Suprapubic skin (tissue), 4 donors: ENCODE data around the gene TAS1R3. TPM values are rescaled to one million over a fixed set of nuclear protein-coding genes. Genes with fewer than 3 reads are reported as not detected.

Experiments used
- DNase-seq, 2 donors: peaks; one replicate each; pipeline ENCODE4 v3.0.0-alpha.2; 2019; ENCODE audit warnings: low spot score in 2 of 2
- H3K27ac ChIP-seq: fragments of 200-600 bp; sonication (generic); one replicate; pipeline ENCODE4 v1.5.1; 2019
- H3K27me3 ChIP-seq: fragments of 200-600 bp; sonication (generic); one replicate; pipeline ENCODE4 v1.5.1; 2019
- H3K36me3 ChIP-seq: fragments of 200-600 bp; sonication (generic); one replicate; pipeline ENCODE4 v1.5.1; 2019
- H3K4me1 ChIP-seq: fragments of 200-600 bp; sonication (generic); one replicate; pipeline ENCODE4 v1.5.1; 2019
- H3K4me3 ChIP-seq: fragments of 200-600 bp; sonication (generic); one replicate; pipeline ENCODE4 v1.5.1; 2019; ENCODE audit warnings: mild to moderate bottlenecking
- H3K9me3 ChIP-seq: fragments of 200-600 bp; sonication (generic); one replicate; pipeline ENCODE4 v1.5.1; 2019
- CTCF ChIP-seq, 2 donors: fragments of 200-600 bp in 1 of 2; fragments of 450-650 bp in 1 of 2; sonication (generic) in 1 of 2; IDR thresholded peaks; one replicate each; pipeline ENCODE4 v1.5.1; 2016 to 2019; ENCODE audit warnings: antibody characterized with exemption in 2 of 2, mild to moderate bottlenecking in 1 of 2, moderate library complexity in 1 of 2
- EP300 ChIP-seq: sonication (generic); formaldehyde crosslinking; IDR thresholded peaks from one replicate; pipeline ENCODE4 v1.6.1; 2017; ENCODE audit warnings: antibody characterized with exemption
- POLR2A ChIP-seq, 2 donors: fragments of 450-650 bp; IDR thresholded peaks; one replicate each; pipeline ENCODE4 v1.6.1; 2017; ENCODE audit warnings: antibody characterized with exemption in 2 of 2, mild to moderate bottlenecking in 2 of 2, moderate library complexity in 2 of 2
- POLR2AphosphoS5 ChIP-seq, 3 donors: sonication (generic); formaldehyde crosslinking; IDR thresholded peaks; one replicate each; pipeline ENCODE4 v1.6.1; 2017; ENCODE audit warnings: antibody characterized with exemption in 3 of 3
- WGBS: methylation state at CpG from one replicate; pipeline ENCODE4 v1.1.5; 2018; 5-methylcytosine and 5-hydroxymethylcytosine counted together
- total RNA-seq, 4 donors: library from RNA; depleted of rRNA; stranded (reverse); fragments of >200 nt; gene quantifications; one replicate each; pipeline ENCODE4 v1.1.0, GENCODE V29; 2016

The TAS1R3 gene
- total RNA-seq, 4 donors from 2014 or later, result 0.56 to 1.8 (median 0.82) TPM

GRCh38 chr1:1373051-1373814 is 42.2 kb downstream of the TAS1R3 start:
- TF ChIP-seq EP300, result no peak
- TF ChIP-seq CTCF (IDR thresholded peaks at IDR 0.05), result no peak
- TF ChIP-seq POLR2AphosphoS5 (IDR thresholded peaks at IDR 0.05), result no peak
- no peak for TF ChIP-seq POLR2A (IDR thresholded peaks at IDR 0.05)
- no peaks in the 10 kb centered on the region for H3K27me3 ChIP-seq
- WGBS, result 89% methylated on average over 18 of the region's 26 CpGs
- peaks cover 7% of the 10 kb centered on the region for H3K36me3 ChIP-seq
- H3K9me3 ChIP-seq, result no peaks in the 10 kb centered on the region
- peaks cover 46% of the 10 kb centered on the region for H3K4me1 ChIP-seq
- peak overlapping the region; percentile 99 for H3K4me3 ChIP-seq
- DNase-seq, result no peak
- H3K27ac ChIP-seq, result no peak overlapping the region

- peak in 1 of 2 donors; percentile 77 for DNase-seq
- Histone ChIP-seq H3K27me3 (no peaks in the 10 kb centered on the region), H3K27ac (peak overlapping the region; percentile 90), H3K36me3 (peaks cover 7% of the 10 kb centered on the region), H3K4me3 (peak overlapping the region; percentile 99), H3K9me3 (no peaks in the 10 kb centered on the region), H3K4me1 (peaks cover 46% of the 10 kb centered on the region)
- TF ChIP-seq POLR2A (IDR thresholded peaks at IDR 0.05), result no peak
- no peak for TF ChIP-seq EP300
- no peak for TF ChIP-seq CTCF (IDR thresholded peaks at IDR 0.05)
- 48% methylated on average over 46 of the region's 52 CpGs for WGBS
These were observed 42.9 kb downstream of the TAS1R3 start for GRCh38 chr1:1373815-1374588.

- TF ChIP-seq CTCF (IDR thresholded peaks at IDR 0.05) (no peak), EP300 (no peak), POLR2A (IDR thresholded peaks at IDR 0.05) (no peak), POLR2AphosphoS5 (IDR thresholded peaks at IDR 0.05) (no peak)
- Histone ChIP-seq H3K4me1 (peaks cover 46% of the 10 kb centered on the region), H3K4me3 (peak overlapping the region; percentile 99), H3K27ac (peak overlapping the region; percentile 90), H3K9me3 (no peaks in the 10 kb centered on the region), H3K27me3 (no peaks in the 10 kb centered on the region), H3K36me3 (peaks cover 7% of the 10 kb centered on the region)
- WGBS, result 0% methylated on average over 13 of the region's 24 CpGs
- DNase-seq, result peak in 1 of 2 donors; percentile 75
These were observed 43.5 kb downstream of the TAS1R3 start for GRCh38 chr1:1374589-1374928.

- Histone ChIP-seq H3K9me3 (no peaks in the 10 kb centered on the region), H3K4me1 (peaks cover 46% of the 10 kb centered on the region), H3K27ac (peak within 1 kb of the TSS; percentile 90), H3K36me3 (peaks cover 7% of the 10 kb centered on the region), H3K4me3 (peak within 1 kb of the TSS; percentile 99), H3K27me3 (no peaks in the 10 kb centered on the region)
- under 1% methylated on average over 34 of the region's 85 CpGs for WGBS
- TF ChIP-seq POLR2AphosphoS5 (IDR thresholded peaks at IDR 0.05) (peak in 2 of 3 donors; percentile 98 to 99), EP300 (no peak), CTCF (IDR thresholded peaks at IDR 0.05) (peak in 1 of 2 donors; percentile 29), POLR2A (IDR thresholded peaks at IDR 0.05) (peak in 1 of 2 donors; percentile 15)
- peak; percentile 99 for DNase-seq
These were observed 44.0 kb downstream of the TAS1R3 start, which contains the start of gene AURKAIP1 for GRCh38 chr1:1374929-1375662. Gene AURKAIP1 (minus strand): TSS chr1:1375207. CDS start chr1:1374756, 451 bp downstream.
